Measurements from ENCODE around the gene IPPK.

Gene IPPK

DNA sequence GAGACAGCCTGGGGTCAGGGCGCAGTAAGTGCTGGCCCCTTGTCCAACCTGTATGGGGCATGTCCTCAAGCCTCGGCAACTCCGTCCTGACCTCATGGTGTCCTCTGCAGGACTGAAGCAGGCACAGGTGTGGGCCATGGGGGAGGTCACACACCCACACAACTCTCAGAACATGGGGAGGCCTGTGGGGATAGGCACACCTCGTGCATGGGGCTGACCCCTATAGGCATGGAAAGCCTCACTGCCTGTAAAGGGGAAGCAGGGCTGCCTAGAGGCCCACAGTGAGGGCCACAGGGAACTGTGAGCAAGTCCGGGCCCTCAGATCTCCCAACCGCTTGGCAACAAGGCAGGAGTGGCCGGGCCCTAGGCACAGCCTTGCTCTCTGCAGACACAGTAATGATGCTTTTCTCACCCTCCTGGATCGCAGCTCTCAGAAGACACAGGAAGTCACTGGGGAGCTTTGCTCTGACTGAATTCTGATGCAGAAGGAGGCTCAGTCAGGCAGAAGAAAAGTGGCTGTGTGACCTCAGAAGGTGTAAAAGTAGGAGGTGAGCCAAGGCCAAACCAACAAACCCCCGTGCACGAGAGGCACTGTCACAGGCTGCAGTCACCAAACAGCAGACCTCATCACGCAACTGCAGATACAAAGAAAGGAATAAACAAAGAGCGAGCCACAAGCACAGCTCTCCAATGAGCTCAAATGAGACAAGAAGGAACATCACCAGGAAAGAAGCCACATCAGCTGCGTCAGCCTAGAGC is 5.4 kb downstream of the IPPK start:
- H3K9me3 ChIP-seq (ENCODE audit: control insufficient read depth, insufficient read depth, low read length): no peaks in the 10 kb centered on the region
- no peaks in the 10 kb centered on the region for H3K9me2 ChIP-seq (replicated peaks; ENCODE audit: control insufficient read depth, low read length)
- peaks cover 5% of the 10 kb centered on the region; the same call in 1 of the 2 replicates for H3F3A ChIP-seq (ENCODE audit: control insufficient read depth, insufficient read depth)
- no peak overlapping the region for H3K27ac ChIP-seq (ENCODE audit: low read depth, low read length)
- H3K4me1 ChIP-seq (ENCODE audit: control insufficient read depth, low read length): peaks cover 21% of the 10 kb centered on the region
- peaks cover 14% of the 10 kb centered on the region; the same call in 1 of the 2 replicates for H4K20me1 ChIP-seq (ENCODE audit: control insufficient read depth, insufficient read depth, low read depth, low read length)
- H3K27me3 ChIP-seq (ENCODE audit: control insufficient read depth, low read length): no peaks in the 10 kb centered on the region
- no peak overlapping the region for H3K4me2 ChIP-seq (ENCODE audit: low read length)
- no peak overlapping the region for H3K4me3 ChIP-seq (ENCODE audit: low read length)
- peaks cover 90% of the 10 kb centered on the region for H3K79me2 ChIP-seq (ENCODE audit: control insufficient read depth, low read length)
- peaks cover 20% of the 10 kb centered on the region for H3K36me3 ChIP-seq (ENCODE audit: control insufficient read depth, low read length)
- TF ChIP-seq, protein P1, sequence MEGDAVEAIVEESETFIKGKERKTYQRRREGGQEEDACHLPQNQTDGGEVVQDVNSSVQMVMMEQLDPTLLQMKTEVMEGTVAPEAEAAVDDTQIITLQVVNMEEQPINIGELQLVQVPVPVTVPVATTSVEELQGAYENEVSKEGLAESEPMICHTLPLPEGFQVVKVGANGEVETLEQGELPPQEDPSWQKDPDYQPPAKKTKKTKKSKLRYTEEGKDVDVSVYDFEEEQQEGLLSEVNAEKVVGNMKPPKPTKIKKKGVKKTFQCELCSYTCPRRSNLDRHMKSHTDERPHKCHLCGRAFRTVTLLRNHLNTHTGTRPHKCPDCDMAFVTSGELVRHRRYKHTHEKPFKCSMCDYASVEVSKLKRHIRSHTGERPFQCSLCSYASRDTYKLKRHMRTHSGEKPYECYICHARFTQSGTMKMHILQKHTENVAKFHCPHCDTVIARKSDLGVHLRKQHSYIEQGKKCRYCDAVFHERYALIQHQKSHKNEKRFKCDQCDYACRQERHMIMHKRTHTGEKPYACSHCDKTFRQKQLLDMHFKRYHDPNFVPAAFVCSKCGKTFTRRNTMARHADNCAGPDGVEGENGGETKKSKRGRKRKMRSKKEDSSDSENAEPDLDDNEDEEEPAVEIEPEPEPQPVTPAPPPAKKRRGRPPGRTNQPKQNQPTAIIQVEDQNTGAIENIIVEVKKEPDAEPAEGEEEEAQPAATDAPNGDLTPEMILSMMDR (IDR thresholded peaks at IDR 0.05; ENCODE audit: low read depth, low read length, poor library complexity, severe bottlenecking): no peak
- no peak for TF ChIP-seq EZH2phosphoT487 (IDR thresholded peaks at IDR 0.05; ENCODE audit: borderline replicate concordance, low read length)

DNA sequence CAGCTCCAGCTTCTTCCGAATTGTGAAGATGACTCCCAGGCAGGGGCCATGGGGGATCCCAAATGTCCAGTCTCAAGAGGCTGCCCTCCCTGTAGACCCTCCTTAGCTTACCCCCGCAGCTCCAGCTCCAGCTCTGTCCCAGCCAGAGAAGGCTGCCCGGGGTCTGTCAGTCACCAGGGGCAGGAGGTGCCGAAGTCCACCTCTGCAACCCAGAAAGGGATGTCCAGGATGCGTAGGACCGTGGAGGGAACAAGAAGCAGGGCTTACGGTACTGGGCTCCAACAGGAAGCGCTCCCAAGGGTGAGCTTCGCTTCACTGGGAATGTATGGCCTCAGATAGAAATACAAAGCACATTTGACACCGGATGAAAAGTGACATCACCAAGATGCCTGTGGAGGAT is 6.0 kb downstream of the IPPK start:
- no peak overlapping the region for H3K27ac ChIP-seq (ENCODE audit: low read depth, low read length)
- peaks cover 5% of the 10 kb centered on the region; the same call in 1 of the 2 replicates for H3F3A ChIP-seq (ENCODE audit: control insufficient read depth, insufficient read depth)
- peaks cover 16% of the 10 kb centered on the region for H3K4me1 ChIP-seq (ENCODE audit: control insufficient read depth, low read length)
- H3K4me3 ChIP-seq (ENCODE audit: low read length): no peak overlapping the region
- H3K79me2 ChIP-seq (ENCODE audit: control insufficient read depth, low read length): peaks cover 84% of the 10 kb centered on the region
- no peak for TF ChIP-seq EZH2phosphoT487 (IDR thresholded peaks at IDR 0.05; ENCODE audit: borderline replicate concordance, low read length)
- TF ChIP-seq, protein P1 (IDR thresholded peaks at IDR 0.05; ENCODE audit: low read depth, low read length, poor library complexity, severe bottlenecking): no peak
- no peaks in the 10 kb centered on the region for H3K9me2 ChIP-seq (replicated peaks; ENCODE audit: control insufficient read depth, low read length)
- H3K9me3 ChIP-seq (ENCODE audit: control insufficient read depth, insufficient read depth, low read length): no peaks in the 10 kb centered on the region
- peaks cover 15% of the 10 kb centered on the region for H3K36me3 ChIP-seq (ENCODE audit: control insufficient read depth, low read length)
- H3K4me2 ChIP-seq (ENCODE audit: low read length): no peak overlapping the region
- peaks cover 14% of the 10 kb centered on the region; the same call in 1 of the 2 replicates for H4K20me1 ChIP-seq (ENCODE audit: control insufficient read depth, insufficient read depth, low read depth, low read length)
- no peaks in the 10 kb centered on the region for H3K27me3 ChIP-seq (ENCODE audit: control insufficient read depth, low read length)

DNA sequence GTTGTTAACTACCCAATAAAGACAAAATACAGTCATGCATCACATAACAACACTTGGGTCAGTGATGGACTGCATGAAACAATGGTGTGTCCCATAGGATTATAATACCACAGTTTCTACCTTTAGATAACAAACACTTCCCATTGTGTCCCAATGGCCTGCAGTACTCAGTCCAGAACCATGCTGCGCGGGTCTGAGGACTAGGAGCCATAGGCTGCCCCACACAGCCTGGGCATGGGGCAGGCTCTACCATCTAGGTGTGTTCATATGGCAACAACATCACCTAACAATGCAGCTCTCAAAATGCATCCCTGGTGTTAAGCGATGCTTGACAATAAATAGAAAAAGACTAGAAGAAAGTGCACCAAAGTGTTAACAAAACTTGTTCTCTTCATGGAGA is 6.8 kb downstream of the IPPK start:
- Histone ChIP-seq H4K20me1 (ENCODE audit: control insufficient read depth, insufficient read depth, low read depth, low read length) (peaks cover 10% of the 10 kb centered on the region; the same call in 1 of the 2 replicates), H3F3A (ENCODE audit: control insufficient read depth, insufficient read depth) (peaks cover 5% of the 10 kb centered on the region; the same call in 1 of the 2 replicates), H3K36me3 (ENCODE audit: control insufficient read depth, low read length) (peaks cover 20% of the 10 kb centered on the region), H3K4me2 (ENCODE audit: low read length) (no peak overlapping the region), H3K4me3 (ENCODE audit: low read length) (no peak overlapping the region), H3K27ac (ENCODE audit: low read depth, low read length) (no peak overlapping the region), H3K27me3 (ENCODE audit: control insufficient read depth, low read length) (no peaks in the 10 kb centered on the region), H3K79me2 (ENCODE audit: control insufficient read depth, low read length) (peaks cover 75% of the 10 kb centered on the region), H3K9me2 (replicated peaks; ENCODE audit: control insufficient read depth, low read length) (no peaks in the 10 kb centered on the region), H3K9me3 (ENCODE audit: control insufficient read depth, insufficient read depth, low read length) (no peaks in the 10 kb centered on the region), H3K4me1 (ENCODE audit: control insufficient read depth, low read length) (peaks cover 9% of the 10 kb centered on the region)
- no peak for TF ChIP-seq EZH2phosphoT487 (IDR thresholded peaks at IDR 0.05; ENCODE audit: borderline replicate concordance, low read length)
- TF ChIP-seq, protein P1 (IDR thresholded peaks at IDR 0.05; ENCODE audit: low read depth, low read length, poor library complexity, severe bottlenecking): no peak

All from DOHH2 (cell line).